GM10248 (cell line): Measurements from ENCODE around the gene ZNF763.

Source experiments
- CTCF ChIA-PET: fragments of 300-600 bp; sonication (Branson Sonifier 250); formaldehyde crosslinking; extraction: SDS; loops from one replicate; lab custom pipeline; 2021; ENCODE audit warnings: antibody characterized with exemption; lab: Yijun Ruan, JAX
- POLR2A ChIA-PET: fragments of 350-650 bp; sonication (Branson Sonifier 250); formaldehyde crosslinking; extraction: SDS; loops from one replicate; lab custom pipeline; 2020; ENCODE audit warnings: antibody characterized with exemption; lab: Yijun Ruan, JAX
- DNase-seq: peaks from one replicate; pipeline ENCODE4 v3.0.0; 2012; ENCODE audit errors: extremely low spot score
- CTCF ChIP-seq: IDR thresholded peaks from 2 replicates; pipeline ENCODE4 v1.5.1; 2012; ENCODE audit warnings: mild to moderate bottlenecking, low read depth; ENCODE audit errors: extremely low read depth, missing control alignments, control extremely low read depth

Gene ZNF763

GRCh38 chr19:11995174-11995573, 30.3 kb downstream of the ZNF763 start:
- ChIA-PET CTCF (interaction anchor here (1.3 kb wide), 1 partner anchor 71 kb away, joined by 4 read pairs; the partner anchor contains the start of gene ZNF700), POLR2A (interaction anchor here (0.7 kb wide), 1 partner anchor 8 kb away, joined by 4 read pairs; no protein-coding TSS in a partner anchor)
- no peak for TF ChIP-seq CTCF
- no peak for DNase-seq

GRCh38 chr19:12000152-12000981, 35.5 kb downstream of the ZNF763 start:
- peak; percentile 72 for DNase-seq
- CTCF ChIA-PET, result interaction anchor here (1.2 to 4.6 kb wide), 5 partner anchors 12 to 203 kb away, joined by 3 to 43 read pairs (median 6); partner anchors contain the start of gene ZNF700
- no peak for TF ChIP-seq CTCF
- POLR2A ChIA-PET, result interaction anchor here (0.9 to 1.3 kb wide), 3 partner anchors 12 to 35 kb away, joined by 3 to 4 read pairs (median 4); partner anchors contain the start of gene ZNF433

- DNase-seq, result no peak
- TF ChIP-seq CTCF, result no peak
- CTCF ChIA-PET, result no interaction called here
- POLR2A ChIA-PET, result no interaction called here
Measured at GRCh38 chr19:12015015-12015752, 50.3 kb downstream of the ZNF763 start.

GRCh38 chr19:12015753-12016116, 50.9 kb downstream of the ZNF763 start:
- no peak for TF ChIP-seq CTCF
- ChIA-PET CTCF (no interaction called here), POLR2A (no interaction called here)
- no peak for DNase-seq
